Urinary bladder (tissue), 4 donors: ENCODE data around the gene SH2D1B. TPM values are rescaled to one million over a fixed set of nuclear protein-coding genes. Genes with fewer than 3 reads are reported as not detected.

ENCODE experiments used
- DNase-seq: peaks from one replicate; pipeline ENCODE4 v3.0.0-alpha.2; 2015; ENCODE audit errors: extremely low spot score
- H3K27ac ChIP-seq: one replicate; pipeline ENCODE4 v1.5.1; 2013; ENCODE audit warnings: low read depth, mild to moderate bottlenecking, moderate library complexity
- H3K36me3 ChIP-seq: one replicate; pipeline ENCODE4 v1.6.1; 2013; ENCODE audit warnings: mild to moderate bottlenecking, moderate library complexity; ENCODE audit not compliant: insufficient read depth
- H3K4me1 ChIP-seq: one replicate; pipeline ENCODE4 v1.6.1; 2013; ENCODE audit warnings: mild to moderate bottlenecking, moderate library complexity; ENCODE audit not compliant: insufficient read depth
- H3K4me3 ChIP-seq: one replicate; pipeline ENCODE4 v1.5.1; 2013; ENCODE audit warnings: low read depth, low read length
- WGBS: extraction: QIAGEN DNeasy Blood & Tissue Kit; methylation state at CpG from one replicate; pipeline ENCODE4 v1.1.7; 2013; 5-methylcytosine and 5-hydroxymethylcytosine counted together
- polyA plus RNA-seq: library from polyadenylated mRNA; stranded (reverse); fragments of 200-250 nt; gene quantifications from one replicate; pipeline ENCODE4 v1.2.3, GENCODE V29; 2013
- total RNA-seq: library from RNA; depleted of rRNA; stranded (reverse); fragments of >200 nt; gene quantifications from one replicate; pipeline ENCODE4 v1.2.3, GENCODE V29; 2014
- donor health status: healthy with polysubstance abuse.
- donor health status: healthy.

SH2D1B gene
- total and polyA plus RNA-seq, 2 donors, result 0.08 to 0.37 TPM

DNA sequence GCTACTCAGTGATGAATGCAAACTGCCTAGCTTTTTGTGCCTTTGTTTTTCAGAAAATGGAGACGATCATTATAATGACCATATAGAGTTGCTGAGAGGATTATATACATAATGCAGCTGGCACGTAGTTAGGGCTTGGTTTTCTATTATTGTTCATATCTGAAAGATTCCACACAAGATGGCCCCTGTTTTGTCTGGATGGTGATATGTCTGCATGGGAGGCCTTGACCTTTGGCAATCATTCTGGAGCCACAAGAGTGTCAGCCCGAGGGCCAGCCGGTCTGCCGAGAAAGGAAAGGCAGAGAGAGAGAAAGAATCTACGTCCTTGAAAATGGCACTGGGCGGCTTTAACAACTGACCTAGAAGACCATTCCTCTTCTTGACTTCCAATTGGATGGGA lies 5.7 kb upstream of the SH2D1B start:
- 90% methylated on average over 7 of the region's 7 CpGs for WGBS
- DNase-seq, result no peak
- H3K4me1 ChIP-seq, result no peaks in the 10 kb centered on the region

DNA sequence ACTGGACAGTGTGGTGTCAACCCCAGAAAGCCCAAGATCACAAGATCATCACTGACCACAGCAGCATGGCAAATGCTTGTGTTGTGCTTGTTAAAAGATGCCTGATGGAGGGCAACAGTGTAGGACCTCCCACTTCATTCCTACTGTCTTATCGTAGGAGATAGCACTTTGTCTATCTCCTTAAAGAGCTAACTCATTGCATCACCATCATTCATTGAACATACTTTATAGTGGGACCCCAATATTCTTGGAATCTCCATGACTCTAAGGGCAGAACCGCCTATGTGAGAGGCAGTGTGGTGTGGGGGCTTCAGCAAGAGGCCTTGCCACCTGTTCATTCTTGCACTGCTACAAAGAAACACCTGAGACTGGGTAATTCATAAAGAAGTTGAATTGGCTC lies 5.0 kb upstream of the SH2D1B start:
- Histone ChIP-seq H3K4me1 (no peaks in the 10 kb centered on the region), H3K4me3 (no peak overlapping the region), H3K27ac (no peak overlapping the region), H3K36me3 (no peaks in the 10 kb centered on the region)
- DNase-seq, result no peak
- WGBS, result 71% methylated on average over 2 of the region's 2 CpGs

More for the DNA sequence above, 5.7 kb upstream of the SH2D1B start:
- no peaks in the 10 kb centered on the region for H3K36me3 ChIP-seq
- H3K27ac ChIP-seq, result no peak overlapping the region
- H3K4me3 ChIP-seq, result no peak overlapping the region

GRCh38 chr1:162416215-162416614 lies 4.3 kb upstream of the SH2D1B start:
- Histone ChIP-seq H3K27ac (no peak overlapping the region), H3K4me3 (no peak overlapping the region), H3K36me3 (no peaks in the 10 kb centered on the region), H3K4me1 (no peaks in the 10 kb centered on the region)
- no peak for DNase-seq

DNA sequence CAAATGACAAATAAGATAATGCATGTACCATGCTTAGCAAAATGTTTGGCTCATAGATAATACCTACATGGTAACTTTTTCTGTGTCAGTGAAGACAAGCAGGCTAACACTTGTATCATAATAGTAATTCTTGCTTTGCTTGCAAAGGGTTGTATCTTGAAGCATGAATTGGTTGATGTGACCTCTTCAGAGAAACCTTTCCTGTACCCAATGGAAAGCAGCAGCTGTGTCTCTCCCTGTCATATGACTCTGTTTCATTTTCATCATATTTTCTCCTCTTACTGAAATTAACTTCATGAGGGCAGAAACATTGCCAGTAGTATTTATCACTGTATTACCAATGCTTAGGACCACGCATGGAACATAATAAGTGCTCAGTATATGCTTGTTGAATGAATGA lies 4.4 kb downstream of the SH2D1B start:
- Histone ChIP-seq H3K4me1 (no peaks in the 10 kb centered on the region), H3K4me3 (no peak overlapping the region), H3K27ac (no peak overlapping the region), H3K36me3 (no peaks in the 10 kb centered on the region)
- DNase-seq, result no peak
- 91% methylated on average over 1 of the region's 1 CpG for WGBS

GRCh38 chr1:162406811-162407210 lies 5.1 kb downstream of the SH2D1B start:
- Histone ChIP-seq H3K27ac (no peak overlapping the region), H3K4me3 (no peak overlapping the region), H3K36me3 (no peaks in the 10 kb centered on the region), H3K4me1 (no peaks in the 10 kb centered on the region)
- WGBS, result 74% methylated on average over 2 of the region's 2 CpGs
- no peak for DNase-seq

GRCh38 chr1:162405800-162406199 lies 6.1 kb downstream of the SH2D1B start:
- DNase-seq, result no peak
- Histone ChIP-seq H3K27ac (no peak overlapping the region), H3K4me1 (no peaks in the 10 kb centered on the region), H3K4me3 (no peak overlapping the region), H3K36me3 (no peaks in the 10 kb centered on the region)
- 51% methylated on average over 5 of the region's 5 CpGs for WGBS

DNA sequence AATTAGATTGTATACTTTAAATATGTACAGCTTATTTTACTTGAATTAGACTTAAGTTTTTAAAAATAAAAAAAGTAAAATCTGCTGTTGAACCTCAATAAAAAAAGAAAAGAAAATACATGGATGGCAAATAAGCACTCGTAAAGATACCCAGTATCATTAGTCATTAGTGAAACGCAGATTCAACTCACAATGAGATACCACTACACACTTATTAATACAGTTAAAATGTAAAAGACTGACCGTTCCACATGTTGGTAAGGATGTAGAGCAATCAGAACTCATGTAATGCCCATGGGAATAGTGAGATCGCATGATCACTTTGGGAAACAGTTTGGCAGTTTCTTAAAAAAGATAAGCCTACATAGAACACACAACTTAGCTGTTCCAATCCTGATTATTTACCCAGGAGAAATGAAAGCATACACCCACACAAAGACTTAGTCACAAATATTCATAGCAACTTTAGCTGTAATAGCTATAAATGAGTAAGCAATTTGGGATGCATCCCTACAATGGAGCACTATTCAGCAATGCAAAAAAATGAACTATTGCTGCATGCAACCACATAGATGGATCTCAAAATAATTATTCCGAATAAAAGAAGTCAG lies 7.3 kb downstream of the SH2D1B start:
- Histone ChIP-seq H3K4me1 (no peaks in the 10 kb centered on the region), H3K36me3 (no peaks in the 10 kb centered on the region), H3K4me3 (no peak overlapping the region), H3K27ac (no peak overlapping the region)
- DNase-seq, result no peak
- WGBS, result 63% methylated on average over 5 of the region's 5 CpGs

DNA sequence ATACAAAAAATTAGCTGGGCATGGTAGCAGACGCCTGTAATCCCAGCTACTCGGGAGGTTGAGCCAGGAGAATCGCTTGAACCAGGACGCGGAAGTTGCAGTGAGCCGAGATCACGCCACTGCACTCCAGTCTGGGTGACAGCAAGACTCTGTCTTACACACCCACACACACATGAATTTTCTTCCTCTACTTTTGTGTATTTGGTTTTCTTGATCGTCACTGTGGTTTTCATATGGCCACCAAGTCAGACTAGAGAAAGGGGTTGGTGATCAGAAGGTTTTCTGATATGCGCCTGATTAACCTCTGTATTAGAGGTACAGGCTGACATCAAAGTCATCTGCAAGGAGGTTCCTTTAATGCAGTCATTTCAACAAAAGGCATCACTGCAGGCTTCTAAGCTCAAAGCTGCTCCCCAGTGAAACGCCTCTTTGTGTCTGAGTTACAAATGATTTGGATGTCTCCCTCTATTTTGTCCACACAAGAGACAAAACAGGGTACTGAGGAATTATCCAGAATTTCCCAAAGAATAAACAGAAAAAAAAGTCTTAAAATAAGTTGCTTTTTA lies 11.1 kb downstream of the SH2D1B start:
- Histone ChIP-seq H3K36me3 (no peaks in the 10 kb centered on the region), H3K4me1 (no peaks in the 10 kb centered on the region), H3K27ac (no peak overlapping the region), H3K4me3 (no peak overlapping the region)
- WGBS, result 90% methylated on average over 10 of the region's 10 CpGs
- no peak for DNase-seq

DNA sequence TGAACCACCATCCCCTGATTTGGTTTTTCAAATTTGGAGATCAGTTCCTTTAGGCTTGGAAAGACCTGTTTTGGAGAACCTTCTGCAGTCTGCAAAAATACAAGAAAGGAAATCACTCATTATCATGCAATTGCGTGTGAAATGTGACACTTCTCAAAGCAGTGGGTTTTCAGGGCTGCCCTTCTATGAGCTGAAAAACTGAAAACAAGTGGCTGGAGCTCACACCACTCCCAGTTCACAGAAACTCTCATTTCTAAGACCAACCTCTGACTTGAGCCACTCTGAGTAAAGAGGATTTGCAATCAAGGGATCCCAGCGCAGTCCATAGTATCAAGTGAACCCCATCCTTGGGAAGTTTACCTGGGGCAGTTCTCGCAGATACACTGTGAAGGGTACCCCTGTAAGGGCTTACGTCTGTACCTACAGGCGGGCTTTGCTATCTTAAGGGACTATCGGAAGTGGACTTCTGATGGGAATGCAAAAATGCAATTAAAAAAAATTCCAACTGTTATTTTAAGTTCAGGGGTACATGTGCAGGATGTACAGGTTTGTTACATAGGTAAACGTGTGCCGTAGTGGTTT lies 12.8 kb downstream of the SH2D1B start:
- no peak overlapping the region for H3K4me3 ChIP-seq
- WGBS, result 87% methylated on average over 8 of the region's 8 CpGs
- H3K27ac ChIP-seq, result no peak overlapping the region
- no peak for DNase-seq
- no peaks in the 10 kb centered on the region for H3K36me3 ChIP-seq
- no peaks in the 10 kb centered on the region for H3K4me1 ChIP-seq

DNA sequence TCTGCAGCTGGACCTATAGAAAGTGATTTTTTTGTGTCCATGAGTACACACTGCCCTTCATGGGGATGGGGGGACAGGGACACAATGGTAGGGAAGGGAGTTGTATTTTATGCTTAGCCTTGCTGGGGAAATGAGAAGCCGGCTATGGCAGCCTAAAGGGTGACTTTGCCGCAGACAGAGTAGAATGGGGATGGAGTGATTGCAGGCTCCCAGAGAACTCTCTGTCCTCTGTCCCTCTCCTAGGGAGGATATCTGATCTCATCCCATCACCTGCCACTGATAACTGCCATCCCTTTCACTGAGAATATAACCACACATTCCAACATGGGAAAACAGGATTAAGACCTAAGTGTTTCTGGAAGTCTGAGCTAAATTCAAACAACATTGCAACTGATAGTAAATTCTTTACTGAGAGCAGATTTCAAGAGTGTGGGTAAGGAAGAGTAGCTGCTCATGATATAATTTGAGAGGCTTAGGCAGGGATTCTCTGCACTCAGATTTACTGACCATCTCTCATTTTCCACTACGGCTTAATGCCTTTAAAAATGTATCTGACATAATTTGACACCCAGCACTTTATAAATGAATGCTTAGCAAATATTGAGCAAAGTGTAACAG lies 13.9 kb downstream of the SH2D1B start:
- no peak overlapping the region for H3K4me3 ChIP-seq
- no peak for DNase-seq
- no peaks in the 10 kb centered on the region for H3K4me1 ChIP-seq
- no peaks in the 10 kb centered on the region for H3K36me3 ChIP-seq
- no peak overlapping the region for H3K27ac ChIP-seq
- 44% methylated on average over 3 of the region's 3 CpGs for WGBS

GRCh38 chr1:162397039-162397448 lies 14.9 kb downstream of the SH2D1B start:
- WGBS, result 78% methylated on average over 3 of the region's 3 CpGs
- no peaks in the 10 kb centered on the region for H3K4me1 ChIP-seq
- no peaks in the 10 kb centered on the region for H3K36me3 ChIP-seq
- no peak overlapping the region for H3K27ac ChIP-seq
- no peak overlapping the region for H3K4me3 ChIP-seq
- no peak for DNase-seq

DNA sequence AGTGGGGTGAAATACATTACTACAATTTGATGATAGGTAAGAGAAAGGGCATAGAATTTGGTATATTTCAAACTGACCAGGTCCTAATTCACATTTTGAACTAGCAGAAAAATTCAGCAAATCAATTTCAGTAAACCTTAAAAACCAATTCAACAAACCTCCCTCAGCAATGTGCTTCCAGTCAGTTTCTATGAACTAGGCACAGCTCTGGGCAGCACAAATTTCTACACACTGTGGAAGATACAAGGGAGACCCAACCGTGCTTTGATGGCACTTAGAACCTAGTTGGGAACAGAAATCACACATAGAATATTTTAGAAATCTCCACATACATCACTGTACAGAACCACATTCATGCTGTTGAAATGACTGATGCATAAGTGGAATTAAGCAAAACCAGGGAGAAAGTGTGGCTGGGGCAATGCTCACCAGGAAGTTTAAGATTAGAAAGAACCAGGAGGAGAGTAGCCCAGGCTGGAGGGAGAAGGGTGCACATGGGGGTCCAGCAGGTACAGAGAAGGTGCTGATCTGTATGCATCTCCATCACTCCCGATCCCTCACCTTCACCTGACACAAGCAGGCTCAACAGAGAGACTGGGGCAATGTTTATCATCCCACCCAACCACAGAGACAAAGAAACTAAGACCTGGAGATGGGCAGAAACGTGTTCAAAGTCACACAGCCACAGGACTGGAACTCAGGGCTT lies 15.6 kb downstream of the SH2D1B start:
- H3K27ac ChIP-seq, result no peak overlapping the region
- H3K4me1 ChIP-seq, result no peaks in the 10 kb centered on the region
- no peak for DNase-seq
- WGBS, result 89% methylated on average over 3 of the region's 3 CpGs
- no peaks in the 10 kb centered on the region for H3K36me3 ChIP-seq
- H3K4me3 ChIP-seq, result no peak overlapping the region

GRCh38 chr1:162391790-162392563 lies 20.0 kb downstream of the SH2D1B start:
- H3K36me3 ChIP-seq, result no peaks in the 10 kb centered on the region
- no peaks in the 10 kb centered on the region for H3K4me1 ChIP-seq
- DNase-seq, result no peak
- WGBS, result 29% methylated on average over 4 of the region's 4 CpGs
- no peak overlapping the region for H3K27ac ChIP-seq
- no peak overlapping the region for H3K4me3 ChIP-seq
